K562 (cell line): ENCODE results near the gene NUP214. TPM values are rescaled to one million over a fixed set of nuclear protein-coding genes. Genes with fewer than 3 reads are reported as not detected.

Experiments used
- ATAC-seq: fragments of 200-7000 bp; cut with Tn5 transposase; 3 replicates; pipeline ENCODE4 v1.9.1; 2020; ENCODE audit warnings: moderate library complexity
- BruUV-seq: library from RNA; stranded (reverse); fragments of 400-500 nt; replicated peaks from 2 replicates; lab custom pipeline; 2021; lab: Mats Ljungman, UMichigan
- CTCF ChIA-PET: fragments of 300-600 bp; formaldehyde crosslinking; extraction: SDS; loops from one replicate; lab custom pipeline; 2021; ENCODE audit warnings: low intra/inter-chr PET ratio; lab: Yijun Ruan, JAX
- POLR2A ChIA-PET: fragments of 300-600, 350-650 bp; sonication (Branson Sonifier 250); formaldehyde crosslinking; extraction: SDS; loops from one replicate; lab custom pipeline; 2021; ENCODE audit warnings: antibody characterized with exemption, inconsistent platforms; lab: Yijun Ruan, JAX
- DNase-seq, 4 experiments: peaks; one replicate each; pipeline versions ENCODE4 v3.0.0 to v3.0.0-alpha.2; 2011 to 2018; ENCODE audit warnings: low spot score in 3 of 4, mixed read lengths in 3 of 4; ENCODE audit errors: extremely low read depth in 1 of 4
- FAIRE-seq: peaks from 2 replicates; lab custom pipeline; 2011; peaks lifted over from hg19 to GRCh38; lab: Jason Lieb, UNC
- H2AFZ ChIP-seq: 2 replicates; pipeline ENCODE4 v1.6.0; 2011; ENCODE audit warnings: low read depth, low read length, control low read depth, inconsistent platforms
- H3K27ac ChIP-seq: fragments of 200-600 bp; 3 replicates; pipeline ENCODE4 v1.8.0; 2011; ENCODE audit warnings: low read depth, mild to moderate bottlenecking, control low read depth, inconsistent platforms, low read length, moderate library complexity, mixed read lengths; ENCODE audit errors: extremely low read depth
- H3K27me3 ChIP-seq, 2 experiments: fragments of 300-600 bp in 1 of 2; 2 replicates in 1 of 2; 3 replicates in 1 of 2; pipeline versions ENCODE4 v1.6.0 to v1.8.0; 2011; ENCODE audit warnings: inconsistent platforms in 2 of 2, low read length in 2 of 2, mild to moderate bottlenecking in 1 of 2, mixed read lengths in 1 of 2, moderate library complexity in 1 of 2; ENCODE audit not compliant: control insufficient read depth in 2 of 2, insufficient read depth in 2 of 2
- H3K36me3 ChIP-seq: fragments of 300-600 bp; 3 replicates; pipeline ENCODE4 v1.8.0; 2011; ENCODE audit warnings: mild to moderate bottlenecking, low read length, inconsistent platforms; ENCODE audit not compliant: control insufficient read depth, insufficient read depth
- H3K4me1 ChIP-seq, 2 experiments: fragments of 200-600 bp in 1 of 2; replicated peaks in 1 of 2; 2 replicates in 1 of 2; 3 replicates in 1 of 2; pipeline versions ENCODE4 v1.5.1 to v1.8.0; 2011; ENCODE audit warnings: inconsistent platforms in 2 of 2, low read length in 2 of 2, mild to moderate bottlenecking in 1 of 2, mixed read lengths in 1 of 2, moderate library complexity in 1 of 2; ENCODE audit not compliant: control insufficient read depth in 2 of 2, insufficient read depth in 2 of 2
- H3K4me2 ChIP-seq: 2 replicates; pipeline ENCODE4 v1.6.1; 2011; ENCODE audit warnings: low read length, control low read depth, inconsistent platforms, mixed read lengths; ENCODE audit not compliant: insufficient read depth
- H3K4me3 ChIP-seq: fragments of 200-600 bp; sonication (generic), shearing (Covaris generic); 2 replicates; pipeline ENCODE4 v1.5.1; 2016; ENCODE audit warnings: control low read depth, inconsistent platforms
- H3K79me2 ChIP-seq: fragments of 200-600 bp; 3 replicates; pipeline ENCODE4 v1.8.0; 2011; ENCODE audit warnings: low read length, inconsistent platforms; ENCODE audit not compliant: control insufficient read depth, insufficient read depth
- H3K9ac ChIP-seq, 2 experiments: 2 replicates each; pipeline versions ENCODE4 v1.6.0 to v1.6.1; 2011; ENCODE audit warnings: low read depth in 2 of 2, low read length in 2 of 2, control low read depth in 1 of 2, inconsistent platforms in 1 of 2, mild to moderate bottlenecking in 1 of 2, mixed read lengths in 1 of 2; ENCODE audit not compliant: insufficient read depth in 1 of 2
- H3K9me1 ChIP-seq: one replicate; pipeline ENCODE4 v1.6.0; 2011; ENCODE audit warnings: inconsistent platforms, mild to moderate bottlenecking, low read length, moderate library complexity; ENCODE audit not compliant: control insufficient read depth, insufficient read depth
- H3K9me3 ChIP-seq: replicated peaks from 2 replicates; pipeline ENCODE4 v1.5.1; 2011; ENCODE audit warnings: low read depth, low read length, inconsistent platforms; ENCODE audit not compliant: control insufficient read depth, insufficient read depth
- H4K20me1 ChIP-seq: replicated peaks from 2 replicates; pipeline ENCODE4 v1.6.1; 2011; ENCODE audit warnings: low read length, inconsistent platforms, mixed read lengths; ENCODE audit not compliant: control insufficient read depth, insufficient read depth
- HMGXB4 ChIP-seq: sonication (generic); formaldehyde crosslinking; IDR thresholded peaks from 2 replicates; pipeline ENCODE4 v1.8.1; 2023; ENCODE audit warnings: mild to moderate bottlenecking, missing genetic modification reagents
- MTF1 ChIP-seq: fragments of 250-450 bp; sonication (Bioruptor Pico); IDR thresholded peaks from 2 replicates; pipeline ENCODE4 v1.9.0; 2021; ENCODE audit warnings: moderate library complexity, mild to moderate bottlenecking, inconsistent platforms, borderline replicate concordance
- STAT6 ChIP-seq: sonication (generic); formaldehyde crosslinking; IDR thresholded peaks from 2 replicates; pipeline ENCODE4 v1.8.1; 2023; ENCODE audit warnings: mild to moderate bottlenecking, missing genetic modification reagents
- WGBS: fragments of 100-300 bp; shearing (Covaris generic); methylation state at CpG from one replicate; pipeline ENCODE4 v1.1.6; 2016; ENCODE audit warnings: low coverage, mixed read lengths; ENCODE audit not compliant: insufficient coverage; ENCODE audit errors: missing lambda C conversion rate; 5-methylcytosine and 5-hydroxymethylcytosine counted together
- in situ Hi-C: fragments of 300-500 bp; cut with MboI; formaldehyde crosslinking; loops from 4 replicates; pipeline ENCODE4 v1.15.0; 2018; ENCODE audit warnings: inconsistent platforms, mixed read lengths
- intact Hi-C: fragments of 100-400 bp; cut with micrococcal nuclease; formaldehyde crosslinking; loops from 2 replicates; pipeline ENCODE4 v1.14.2; 2022
- polyA plus RNA-seq, 8 experiments: library from polyadenylated mRNA; depleted of rRNA in 4 of 8; stranded (reverse) in 5 of 8; unstranded in 3 of 8; fragments of >200 nt; fragmentation: Nextera tagmentation in 2 of 8; fragmentation: Illumina TruSeq in 1 of 8; extraction: Ambion mirVana in 2 of 8; extraction: Trizol in 1 of 8; gene quantifications; 2 replicates each; pipeline versions ENCODE4 v1.2.1 to v1.2.3, GENCODE V29; 2011 to 2014; ENCODE audit warnings: inconsistent platforms in 1 of 8, missing spikeins in 1 of 8
- total RNA-seq, 7 experiments: library from RNA; depleted of rRNA in 6 of 7; stranded (reverse); fragments of >200 nt in 6 of 7; fragmentation: Illumina TruSeq in 2 of 7; extraction: Trizol in 2 of 7; gene quantifications; 2 replicates each; pipeline versions ENCODE4 v1.2.1 to v1.2.3, GENCODE V29; 2011 to 2021; ENCODE audit warnings: low replicate concordance in 1 of 7
- TF ChIP-seq, protein P1 (sequence below), 2 experiments: fragments of 450-650 bp in 1 of 2; sonication (generic) in 1 of 2; formaldehyde crosslinking; conservative IDR thresholded peaks; 2 replicates each; pipeline versions ENCODE4 v1.4.0 to v1.8.1; 2020 to 2022; ENCODE audit warnings: mild to moderate bottlenecking in 1 of 2, missing genetic modification reagents in 1 of 2

Gene NUP214
- total and polyA plus RNA-seq, 9 of the 15 experiments (the other 6 are each of a cell fraction or from before 2014, with no cell fraction given) = 56.9 to 332 (median 97.1) TPM

GRCh38 chr9:131119600-131119999 lies 5.8 kb upstream of the NUP214 start:
- ChIA-PET CTCF (no interaction called here), POLR2A (interaction anchor here (75.1 kb wide), 1 partner anchor 51 kb away, joined by 3336 read pairs; the partner anchor contains the start of gene AIF1L)
- no peak overlapping the region for H2AFZ ChIP-seq
- 12% methylated on average over 8 of the region's 8 CpGs for WGBS
- in situ Hi-C loops = no loop called here
- no peak overlapping the region for H3K4me2 ChIP-seq
- peaks cover 1% of the 10 kb centered on the region; the same call in 2 of the 3 replicates for H3K79me2 ChIP-seq
- ATAC-seq = peak; percentile 6
- peak overlapping the region in 1 of 2 experiments; percentile 62; a peak in 1 of 4 replicates for H3K9ac ChIP-seq
- no TSS peak for BruUV-seq
- no peak overlapping the region for H3K4me3 ChIP-seq
- peak in 2 of 4 experiments; percentile 61 to 66 for DNase-seq
- FAIRE-seq = no peak
- H3K27ac ChIP-seq = no peak overlapping the region
- peaks cover 12% of the 10 kb centered on the region for H4K20me1 ChIP-seq
- H3K36me3 ChIP-seq = no peaks in the 10 kb centered on the region
- H3K27me3 ChIP-seq = peaks cover 62 to 70% of the 10 kb centered on the region in 2 experiments
- H3K9me1 ChIP-seq = no peaks in the 10 kb centered on the region
- H3K4me1 ChIP-seq = peaks cover 4 to 10% of the 10 kb centered on the region in 2 experiments; a peak in 3 of 5 replicates
- H3K9me3 ChIP-seq = no peaks in the 10 kb centered on the region
- TF ChIP-seq STAT6 (CRISPR knock-in tag) (peak; percentile 78), HMGXB4 (CRISPR knock-in tag) (peak; percentile 40; the same call in 1 of the 2 replicates), MTF1 (CRISPR knock-in tag) (no peak)
- TF ChIP-seq, protein P1, sequence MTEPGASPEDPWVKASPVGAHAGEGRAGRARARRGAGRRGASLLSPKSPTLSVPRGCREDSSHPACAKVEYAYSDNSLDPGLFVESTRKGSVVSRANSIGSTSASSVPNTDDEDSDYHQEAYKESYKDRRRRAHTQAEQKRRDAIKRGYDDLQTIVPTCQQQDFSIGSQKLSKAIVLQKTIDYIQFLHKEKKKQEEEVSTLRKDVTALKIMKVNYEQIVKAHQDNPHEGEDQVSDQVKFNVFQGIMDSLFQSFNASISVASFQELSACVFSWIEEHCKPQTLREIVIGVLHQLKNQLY (CRISPR knock-in tag; conservative IDR thresholded peaks at IDR 0.05) = peak in 1 of 2 experiments; percentile 88; a peak in 1 of 4 replicates
- TF ChIP-seq, all 486 proteins: peak for 3
- intact Hi-C loops = no loop called here
